H1 (cell line): ENCODE results near the gene GRID1. TPM values are rescaled to one million over a fixed set of nuclear protein-coding genes. Genes with fewer than 3 reads are reported as not detected.

Experiments
- CTCF ChIA-PET: fragments of 300-600 bp; sonication (Branson Sonifier 250); formaldehyde crosslinking; loops from one replicate; lab custom pipeline; 2021; ENCODE audit not compliant: partially characterized antibody; lab: Charles Lee
- POLR2A ChIA-PET: fragments of 300-600 bp; sonication (Branson Sonifier 250); formaldehyde crosslinking; loops from one replicate; lab custom pipeline; 2021; ENCODE audit warnings: inconsistent platforms; ENCODE audit not compliant: partially characterized antibody; lab: Charles Lee
- DNase-seq, 2 experiments: peaks; one replicate each; pipeline versions ENCODE4 v3.0.0 to v3.0.0-alpha.2; 2010 to 2022; ENCODE audit warnings: low spot score in 2 of 2, low read depth in 1 of 2, mixed read lengths in 1 of 2
- FAIRE-seq: peaks from 2 replicates; lab custom pipeline; 2011; peaks lifted over from hg19 to GRCh38; lab: Jason Lieb, UNC
- H2AFZ ChIP-seq: 2 replicates; pipeline ENCODE4 v1.8.1; 2012; ENCODE audit warnings: low read length, inconsistent platforms
- H2AK5ac ChIP-seq: 2 replicates; pipeline ENCODE4 v1.6.1; 2013; ENCODE audit warnings: low read depth, low read length
- H2BK120ac ChIP-seq: replicated peaks from 2 replicates; pipeline ENCODE3; 2013; ENCODE audit warnings: low read depth, low read length, inconsistent platforms
- H2BK12ac ChIP-seq: 2 replicates; pipeline ENCODE4 v1.6.1; 2013; ENCODE audit warnings: low read depth, low read length
- H2BK15ac ChIP-seq: 2 replicates; pipeline ENCODE4 v1.6.1; 2013; ENCODE audit warnings: low read length
- H2BK20ac ChIP-seq: 2 replicates; pipeline ENCODE4 v1.6.1; 2013; ENCODE audit warnings: low read length
- H2BK5ac ChIP-seq: 2 replicates; pipeline ENCODE4 v1.6.1; 2013; ENCODE audit warnings: low read depth, low read length
- H3K14ac ChIP-seq: 2 replicates; pipeline ENCODE4 v1.6.1; 2013; ENCODE audit warnings: inconsistent platforms; ENCODE audit not compliant: insufficient read length
- H3K18ac ChIP-seq: 2 replicates; pipeline ENCODE4 v1.6.1; 2013; ENCODE audit warnings: low read length; ENCODE audit errors: extremely low read depth
- H3K23ac ChIP-seq: 2 replicates; pipeline ENCODE4 v1.6.1; 2013; ENCODE audit warnings: inconsistent platforms; ENCODE audit not compliant: insufficient read length
- H3K23me2 ChIP-seq: 2 replicates; pipeline ENCODE4 v1.6.1; 2013; ENCODE audit warnings: low read depth, low read length
- H3K27ac ChIP-seq: 2 replicates; pipeline ENCODE4 v1.6.1; 2011; ENCODE audit warnings: low read depth, low read length, inconsistent platforms
- H3K27me3 ChIP-seq, 4 experiments: replicated peaks in 1 of 4; 1 replicate in 1 of 4; 2 replicates in 3 of 4; pipeline versions ENCODE4 v1.6.1 to v1.8.1; 2011 to 2013; ENCODE audit warnings: low read length in 3 of 4, mild to moderate bottlenecking in 3 of 4, inconsistent platforms in 2 of 4, mixed read lengths in 2 of 4, moderate library complexity in 1 of 4; ENCODE audit not compliant: control insufficient read depth in 3 of 4, insufficient read depth in 3 of 4; ENCODE audit errors: extremely low read depth in 1 of 4
- H3K36me3 ChIP-seq, 4 experiments: 2 replicates each; pipeline versions ENCODE4 v1.6.1 to v1.8.1; 2011 to 2013; ENCODE audit warnings: mild to moderate bottlenecking in 4 of 4, low read length in 3 of 4, moderate library complexity in 2 of 4, control low read depth in 1 of 4, inconsistent platforms in 1 of 4; ENCODE audit not compliant: insufficient read depth in 4 of 4, control insufficient read depth in 2 of 4
- H3K4ac ChIP-seq: replicated peaks from 2 replicates; pipeline ENCODE3; 2013; ENCODE audit warnings: low read length, low read depth, mixed read lengths, inconsistent platforms; ENCODE audit not compliant: insufficient read length
- H3K4me1 ChIP-seq, 4 experiments: replicated peaks in 1 of 4; 1 replicate in 1 of 4; 2 replicates in 3 of 4; pipeline versions ENCODE4 v1.6.1 to v1.8.1; 2011 to 2013; ENCODE audit warnings: low read length in 3 of 4, inconsistent platforms in 2 of 4, mixed read lengths in 1 of 4; ENCODE audit not compliant: insufficient read depth in 4 of 4, control insufficient read depth in 3 of 4
- H3K4me2 ChIP-seq, 2 experiments: 2 replicates each; pipeline versions ENCODE4 v1.6.1 to v1.8.1; 2011 to 2013; ENCODE audit warnings: low read depth in 2 of 2, low read length in 2 of 2, control low read depth in 1 of 2, inconsistent platforms in 1 of 2, mild to moderate bottlenecking in 1 of 2; ENCODE audit not compliant: insufficient read depth in 1 of 2
- H3K4me3 ChIP-seq, 4 experiments: fragments of 200-600, 300-600 bp in 1 of 4; sonication (generic), shearing (Covaris generic), sonication (Bioruptor Twin) in 1 of 4; 2 replicates each; pipeline versions ENCODE4 v1.5.1 to v1.8.1; 2011 to 2016; ENCODE audit warnings: low read length in 4 of 4, low read depth in 3 of 4, control low read depth in 2 of 4, inconsistent platforms in 2 of 4, mild to moderate bottlenecking in 2 of 4, mixed read lengths in 1 of 4, moderate library complexity in 1 of 4; ENCODE audit not compliant: insufficient read depth in 2 of 4; ENCODE audit errors: extremely low read depth in 1 of 4
- H3K56ac ChIP-seq: replicated peaks from 2 replicates; pipeline ENCODE3; 2013; ENCODE audit warnings: low read depth, mild to moderate bottlenecking, mixed read lengths, low read length, inconsistent platforms; ENCODE audit not compliant: insufficient read length
- H3K79me1 ChIP-seq: 2 replicates; pipeline ENCODE4 v1.6.1; 2013; ENCODE audit warnings: low read depth, low read length, control low read depth
- H3K79me2 ChIP-seq, 2 experiments: 2 replicates each; pipeline versions ENCODE4 v1.6.1 to v1.8.1; 2012 to 2013; ENCODE audit warnings: low read length in 2 of 2, mild to moderate bottlenecking in 2 of 2, inconsistent platforms in 1 of 2; ENCODE audit not compliant: insufficient read depth in 2 of 2, control insufficient read depth in 1 of 2
- H3K9ac ChIP-seq, 4 experiments: replicated peaks in 1 of 4; 1 replicate in 1 of 4; 2 replicates in 3 of 4; pipeline versions ENCODE4 v1.6.1 to v1.8.1; 2011 to 2013; ENCODE audit warnings: low read depth in 3 of 4, low read length in 3 of 4, control low read depth in 2 of 4, mild to moderate bottlenecking in 2 of 4, moderate library complexity in 2 of 4, inconsistent platforms in 1 of 4; ENCODE audit errors: extremely low read depth in 1 of 4
- H3K9me3 ChIP-seq, 2 experiments: 2 replicates each; pipeline versions ENCODE4 v1.6.1 to v1.8.1; 2012 to 2013; ENCODE audit warnings: mild to moderate bottlenecking in 2 of 2, moderate library complexity in 2 of 2, control low read depth in 1 of 2, inconsistent platforms in 1 of 2, low read depth in 1 of 2, low read length in 1 of 2, mixed read lengths in 1 of 2; ENCODE audit not compliant: insufficient read depth in 2 of 2
- H4K20me1 ChIP-seq, 2 experiments: replicated peaks in 1 of 2; 2 replicates each; pipeline versions ENCODE3 to v1.8.1; 2011 to 2013; ENCODE audit warnings: inconsistent platforms in 2 of 2, low read length in 2 of 2, mild to moderate bottlenecking in 1 of 2; ENCODE audit not compliant: insufficient read depth in 2 of 2, control insufficient read depth in 1 of 2
- H4K5ac ChIP-seq: 2 replicates; pipeline ENCODE4 v1.6.1; 2013; ENCODE audit warnings: low read length, low read depth, mixed read lengths, inconsistent platforms; ENCODE audit not compliant: insufficient read length
- H4K8ac ChIP-seq: 2 replicates; pipeline ENCODE4 v1.8.0; 2013; ENCODE audit warnings: mild to moderate bottlenecking, moderate library complexity, low read length, inconsistent platforms; ENCODE audit not compliant: insufficient read depth; ENCODE audit errors: extremely low read depth
- H4K91ac ChIP-seq: replicated peaks from 2 replicates; pipeline ENCODE3; 2013; ENCODE audit warnings: low read length, mixed read lengths, inconsistent platforms; ENCODE audit not compliant: insufficient read length
- CBX5 ChIP-seq: fragments of 300-800, 300-1000 bp; sonication (generic); IDR thresholded peaks from 2 replicates; pipeline ENCODE4 v1.7.1; 2016; ENCODE audit warnings: antibody characterized with exemption, low read length, low read depth
- CEBPB ChIP-seq: IDR thresholded peaks from 2 replicates; pipeline ENCODE4 v1.6.1; 2012; ENCODE audit warnings: low read depth, low read length
- CTBP2 ChIP-seq: IDR thresholded peaks from 2 replicates; pipeline ENCODE4 v1.7.0; 2011; ENCODE audit warnings: borderline replicate concordance, mild to moderate bottlenecking, moderate library complexity, mixed read lengths, low read length; ENCODE audit not compliant: insufficient read depth, insufficient read length
- EGR1 ChIP-seq: IDR thresholded peaks from 2 replicates; pipeline ENCODE4 v1.6.1; 2011; ENCODE audit warnings: low read depth, low read length, borderline replicate concordance
- KDM1A ChIP-seq: fragments of 200-600, 300-600 bp; sonication (generic); IDR thresholded peaks from 2 replicates; pipeline ENCODE4 v1.7.1; 2016; ENCODE audit warnings: mild to moderate bottlenecking, low read length, borderline replicate concordance
- RAD21 ChIP-seq, 2 experiments: IDR thresholded peaks in 1 of 2; conservative IDR thresholded peaks in 1 of 2; 2 replicates each; pipeline ENCODE4 v1.6.1; 2011; ENCODE audit warnings: low read depth in 2 of 2, low read length in 2 of 2, improper control_type of control experiment in 1 of 2, inconsistent platforms in 1 of 2, mild to moderate bottlenecking in 1 of 2, moderate library complexity in 1 of 2
- RBBP5 ChIP-seq: IDR thresholded peaks from 2 replicates; pipeline ENCODE4 v1.7.1; 2012; ENCODE audit warnings: low read depth, mild to moderate bottlenecking, inconsistent platforms, low read length, moderate library complexity, borderline replicate concordance
- SIN3A ChIP-seq, 2 experiments: IDR thresholded peaks in 1 of 2; conservative IDR thresholded peaks in 1 of 2; 2 replicates each; pipeline ENCODE4 v1.6.1; 2011 to 2012; ENCODE audit warnings: low read length in 2 of 2, improper control_type of control experiment in 1 of 2, low read depth in 1 of 2, mild to moderate bottlenecking in 1 of 2
- SP2 ChIP-seq: IDR thresholded peaks from 2 replicates; pipeline ENCODE4 v1.6.1; 2012; ENCODE audit warnings: mild to moderate bottlenecking, low read length, inconsistent platforms
- TBP ChIP-seq: IDR thresholded peaks from 2 replicates; pipeline ENCODE4 v1.6.1; 2011; ENCODE audit warnings: low read depth, low read length, improper control_type of control experiment
- TCF12 ChIP-seq: IDR thresholded peaks from 2 replicates; pipeline ENCODE4 v1.6.1; 2011; ENCODE audit warnings: low read depth, mild to moderate bottlenecking, low read length
- WGBS, 2 experiments: shearing (Covaris generic) in 1 of 2; methylation state at CpG; one replicate each; pipeline versions ENCODE4 v1.1.6 to v1.1.7; 2013 to 2015; ENCODE audit warnings: low lambda C conversion rate in 2 of 2, mixed read lengths in 2 of 2, inconsistent platforms in 1 of 2, low coverage in 1 of 2, missing lambda C conversion rate in 1 of 2; ENCODE audit not compliant: insufficient replicate concordance in 2 of 2, insufficient coverage in 1 of 2, insufficient read length in 1 of 2; ENCODE audit errors: extremely low coverage in 1 of 2, missing lambda C conversion rate in 1 of 2; 5-methylcytosine and 5-hydroxymethylcytosine counted together
- polyA plus RNA-seq, 7 experiments: library from polyadenylated mRNA; depleted of rRNA in 3 of 7; stranded (reverse) in 5 of 7; unstranded in 2 of 7; fragments of >200 nt in 5 of 7; fragments of 200-250 nt in 2 of 7; gene quantifications; 1 replicate in 5 of 7; 2 replicates in 1 of 7; 4 replicates in 1 of 7; pipeline versions ENCODE4 v1.2.1 to v1.2.3, GENCODE V29; 2011 to 2013; ENCODE audit warnings: missing spikeins in 2 of 7, mixed read lengths in 2 of 7
- total RNA-seq: library from RNA; stranded (reverse); fragmentation: NEBNext Ultra II Directional; extraction: Animal tissue kit (Norgen Biotek cat#: 25700); gene quantifications from 2 replicates; pipeline ENCODE4 v1.2.1, GENCODE V29; 2021
- TF ChIP-seq, protein P1 (sequence below): IDR thresholded peaks from 2 replicates; pipeline ENCODE4 v1.6.1; 2011; ENCODE audit warnings: low read depth, mild to moderate bottlenecking, low read length; ENCODE audit not compliant: insufficient read depth
- TF ChIP-seq, protein P2 (sequence below): IDR thresholded peaks from 2 replicates; pipeline ENCODE4 v1.6.1; 2012; ENCODE audit warnings: inconsistent platforms

GRID1 gene
- total and polyA plus RNA-seq, 2 of the 8 experiments (the other 6 are each of a cell fraction or from before 2014, with no cell fraction given): 0.22 to 0.30 TPM

DNA sequence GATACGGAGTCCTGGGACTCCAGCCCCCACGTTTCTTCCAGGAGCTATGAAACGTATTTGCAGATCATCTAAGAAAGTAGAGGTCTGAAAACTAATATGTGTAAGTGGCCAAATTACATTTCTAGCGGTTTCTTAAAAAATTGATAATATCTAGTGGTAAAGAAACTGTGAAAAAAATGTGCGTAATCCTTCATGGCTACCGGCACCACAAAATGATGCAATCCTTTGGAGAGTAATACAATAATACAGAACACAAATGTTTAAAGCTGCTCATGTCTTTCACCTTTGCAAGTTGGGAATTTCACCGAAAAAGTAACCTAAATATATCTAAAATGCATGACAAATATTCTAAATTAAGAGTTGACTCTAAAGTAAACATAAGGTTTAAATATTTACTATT lies 742.1 kb downstream of the GRID1 start:
- H2BK120ac ChIP-seq: no peak overlapping the region
- WGBS, 2 experiments: 92% methylated on average over 7 of the region's 7 CpGs; no CpG with 5 or more reads in 1 of the 2 experiments
- H3K4ac ChIP-seq: no peak overlapping the region
- H3K36me3 ChIP-seq: no peaks in the 10 kb centered on the region
- no peaks in the 10 kb centered on the region for H3K4me1 ChIP-seq
- no peak overlapping the region for H3K56ac ChIP-seq
- POLR2A ChIA-PET: no interaction called here
- no peaks in the 10 kb centered on the region for H4K20me1 ChIP-seq
- no peak overlapping the region for H3K9ac ChIP-seq
- CTCF ChIA-PET: interaction anchor here (2.5 kb wide), 1 partner anchor 10 kb away, joined by 14 read pairs; no protein-coding TSS in a partner anchor
- H2BK20ac ChIP-seq: no peak overlapping the region
- H3K4me2 ChIP-seq: no peak overlapping the region
- no peak overlapping the region for H2BK15ac ChIP-seq
- no peak overlapping the region for H2BK5ac ChIP-seq
- H4K5ac ChIP-seq: no peak overlapping the region
- no peak for TF ChIP-seq TCF12
- no peak for TF ChIP-seq KDM1A
- no peak for TF ChIP-seq SP2
- TF ChIP-seq, protein P1, sequence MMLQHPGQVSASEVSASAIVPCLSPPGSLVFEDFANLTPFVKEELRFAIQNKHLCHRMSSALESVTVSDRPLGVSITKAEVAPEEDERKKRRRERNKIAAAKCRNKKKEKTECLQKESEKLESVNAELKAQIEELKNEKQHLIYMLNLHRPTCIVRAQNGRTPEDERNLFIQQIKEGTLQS: no peak
- no peak for TF ChIP-seq RAD21 (IDR thresholded peaks at IDR 0.05 in 1 of 2, conservative IDR thresholded peaks at IDR 0.05 in 1 of 2; ENCODE audit: low read depth in 2 of 2, low read length in 2 of 2)
- TF ChIP-seq CEBPB: no peak
- TF ChIP-seq, protein P2, sequence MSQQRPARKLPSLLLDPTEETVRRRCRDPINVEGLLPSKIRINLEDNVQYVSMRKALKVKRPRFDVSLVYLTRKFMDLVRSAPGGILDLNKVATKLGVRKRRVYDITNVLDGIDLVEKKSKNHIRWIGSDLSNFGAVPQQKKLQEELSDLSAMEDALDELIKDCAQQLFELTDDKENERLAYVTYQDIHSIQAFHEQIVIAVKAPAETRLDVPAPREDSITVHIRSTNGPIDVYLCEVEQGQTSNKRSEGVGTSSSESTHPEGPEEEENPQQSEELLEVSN: no peak
- no peak for TF ChIP-seq EGR1
- no peak for TF ChIP-seq RBBP5
- no peak for TF ChIP-seq TBP
- no peak for TF ChIP-seq CBX5
- no peak for TF ChIP-seq CTBP2
- TF ChIP-seq SIN3A (conservative IDR thresholded peaks at IDR 0.05 in 1 of 2, IDR thresholded peaks at IDR 0.05 in 1 of 2; ENCODE audit: low read depth in 1 of 2, low read length in 2 of 2): no peak
- H2BK12ac ChIP-seq: no peak overlapping the region
- H3K4me3 ChIP-seq: no peak overlapping the region
- no peak overlapping the region for H2AK5ac ChIP-seq
- H3K9me3 ChIP-seq: no peaks in the 10 kb centered on the region
- H3K27ac ChIP-seq: no peak overlapping the region
- no peaks in the 10 kb centered on the region for H3K27me3 ChIP-seq
- H3K79me2 ChIP-seq: no peaks in the 10 kb centered on the region
- DNase-seq (no peak), FAIRE-seq (no peak)
- no peak overlapping the region for H3K18ac ChIP-seq
- no peaks in the 10 kb centered on the region for H3K79me1 ChIP-seq
- H3K23ac ChIP-seq: no peak overlapping the region
- no peak overlapping the region; the same call in 1 of the 2 replicates for H2AFZ ChIP-seq
- H3K23me2 ChIP-seq: no peaks in the 10 kb centered on the region; the same call in 1 of the 2 replicates
- H4K91ac ChIP-seq: no peak overlapping the region
- H4K8ac ChIP-seq: no peak overlapping the region
- H3K14ac ChIP-seq: no peak overlapping the region
